Chondrocyte (in vitro differentiated cells): ENCODE data around the gene G6PD. TPM values are rescaled to one million over a fixed set of nuclear protein-coding genes. Genes with fewer than 3 reads are reported as not detected.

Source experiments
- DNase-seq: peaks from one replicate; pipeline ENCODE4 v3.0.0; 2021; ENCODE audit warnings: mixed read lengths, low spot score
- H3K27ac Mint-ChIP-seq: one replicate; pipeline ENCODE4 v1.8.0; 2021; ENCODE audit warnings: mild to moderate bottlenecking, moderate library complexity, mixed read lengths; ENCODE audit not compliant: unreplicated experiment
- H3K27me3 Mint-ChIP-seq: 2 replicates; pipeline ENCODE4 v1.8.0; 2021; ENCODE audit warnings: low read depth, mixed read lengths
- H3K36me3 Mint-ChIP-seq: 2 replicates; pipeline ENCODE4 v1.8.0; 2021; ENCODE audit warnings: low read depth, mixed read lengths
- H3K4me1 Mint-ChIP-seq: 2 replicates; pipeline ENCODE4 v1.8.0; 2021; ENCODE audit warnings: low read depth, mild to moderate bottlenecking, mixed read lengths
- H3K4me3 Mint-ChIP-seq: one replicate; pipeline ENCODE4 v1.8.0; 2021; ENCODE audit warnings: mild to moderate bottlenecking, moderate library complexity, mixed read lengths; ENCODE audit not compliant: unreplicated experiment
- H3K9me3 Mint-ChIP-seq: 2 replicates; pipeline ENCODE4 v1.8.0; 2021; ENCODE audit warnings: low read depth, mixed read lengths
- CTCF ChIP-seq: fragments of 200-600 bp; sonication (generic); IDR thresholded peaks from 2 replicates; pipeline ENCODE4 v1.5.0; 2021; ENCODE audit warnings: antibody characterized with exemption, mild to moderate bottlenecking, moderate library complexity
- total RNA-seq: library from RNA; stranded (reverse); gene quantifications from 3 replicates; pipeline ENCODE4 v1.2.1, GENCODE V29; 2021

The G6PD gene
- total RNA-seq, 1 donor from 2014 or later, result 63.9 TPM

DNA sequence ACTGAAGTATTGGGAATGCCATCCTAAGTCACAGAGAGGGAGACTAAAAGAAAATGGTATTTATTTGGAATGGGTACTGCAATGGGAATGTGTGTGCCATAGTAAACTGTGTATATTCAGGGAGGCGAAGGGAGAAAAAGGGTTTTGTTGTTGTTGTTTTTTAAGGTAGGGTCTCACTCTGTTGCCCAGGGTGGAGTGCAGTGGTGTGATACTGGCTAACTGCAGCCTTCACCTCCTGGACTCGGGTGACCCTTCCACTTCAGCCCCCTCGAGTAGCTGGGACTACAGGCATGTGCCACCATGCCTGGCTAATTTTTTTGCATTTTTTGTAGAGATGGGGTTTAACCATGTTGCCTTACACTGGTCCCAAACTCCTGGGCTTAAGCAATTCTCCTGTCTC is 51.9 kb downstream of the G6PD start:
- Mint-ChIP-seq H3K4me1 (peaks cover 1% of the 10 kb centered on the region), H3K27me3 (no peaks in the 10 kb centered on the region), H3K27ac (no peak overlapping the region), H3K9me3 (no peaks in the 10 kb centered on the region), H3K36me3 (no peaks in the 10 kb centered on the region), H3K4me3 (no peak overlapping the region)
- DNase-seq, result no peak
- TF ChIP-seq CTCF, result no peak

- no peaks in the 10 kb centered on the region for H3K9me3 Mint-ChIP-seq
- peaks cover 13% of the 10 kb centered on the region for H3K4me1 Mint-ChIP-seq
- peak within 1 kb of the TSS; percentile 94 for H3K27ac Mint-ChIP-seq
- peaks cover 4% of the 10 kb centered on the region for H3K36me3 Mint-ChIP-seq
- TF ChIP-seq CTCF, result peak; percentile 9
- peak within 1 kb of the TSS; percentile 81 for H3K4me3 Mint-ChIP-seq
- peak; percentile 95 for DNase-seq
- H3K27me3 Mint-ChIP-seq, result no peaks in the 10 kb centered on the region
These were observed 56.1 kb downstream of the G6PD start, which contains the start of gene SLC10A3 for GRCh38 chrX:154490414-154491083. SLC10A3 (minus strand) TSS chrX:154490629; CDS start chrX:154488940, 1,689 bp downstream.

GRCh38 chrX:154490021-154490413 is 56.6 kb downstream of the G6PD start:
- Mint-ChIP-seq H3K27me3 (no peaks in the 10 kb centered on the region), H3K9me3 (no peaks in the 10 kb centered on the region), H3K4me1 (peaks cover 16% of the 10 kb centered on the region), H3K27ac (peak overlapping the region; percentile 88), H3K36me3 (peaks cover 4% of the 10 kb centered on the region), H3K4me3 (peak overlapping the region; percentile 78)
- TF ChIP-seq CTCF, result no peak
- DNase-seq, result no peak

DNA sequence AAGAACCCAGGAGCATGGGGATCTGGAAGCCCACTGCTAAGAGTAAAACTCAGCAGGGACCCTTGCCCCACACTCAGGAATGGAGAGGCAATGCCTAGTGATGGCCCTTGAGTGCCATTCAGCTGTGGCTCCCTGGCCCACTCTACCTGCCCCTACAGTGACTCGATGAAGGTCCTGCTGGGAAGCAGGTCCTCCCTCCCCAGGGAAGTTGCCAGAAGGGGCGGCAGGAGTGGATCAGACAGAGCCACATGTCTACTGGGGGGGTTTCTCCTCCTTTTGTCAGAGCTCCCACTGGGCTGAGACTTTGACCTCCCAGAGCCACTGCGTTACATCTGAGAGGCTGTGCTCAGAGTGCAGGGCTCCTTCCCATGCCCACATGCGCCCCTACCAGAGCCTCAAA is 57.5 kb downstream of the G6PD start:
- no peak for TF ChIP-seq CTCF
- H3K27me3 Mint-ChIP-seq, result no peaks in the 10 kb centered on the region
- H3K4me3 Mint-ChIP-seq, result peak overlapping the region; percentile 78
- H3K9me3 Mint-ChIP-seq, result no peaks in the 10 kb centered on the region
- peak overlapping the region; percentile 88 for H3K27ac Mint-ChIP-seq
- peaks cover 16% of the 10 kb centered on the region for H3K4me1 Mint-ChIP-seq
- peaks cover 4% of the 10 kb centered on the region for H3K36me3 Mint-ChIP-seq
- DNase-seq, result no peak

GRCh38 chrX:154488336-154489075 is 58.1 kb downstream of the G6PD start:
- Mint-ChIP-seq H3K4me1 (peaks cover 16% of the 10 kb centered on the region), H3K9me3 (peaks cover 1% of the 10 kb centered on the region), H3K27me3 (no peaks in the 10 kb centered on the region), H3K36me3 (peaks cover 5% of the 10 kb centered on the region), H3K27ac (no peak overlapping the region), H3K4me3 (no peak overlapping the region)
- TF ChIP-seq CTCF, result no peak
- DNase-seq, result no peak
